Measurements from ENCODE around the gene SH3RF3. TPM values are rescaled to one million over a fixed set of nuclear protein-coding genes. Genes with fewer than 3 reads are reported as not detected.

Gene SH3RF3
- total RNA-seq, 1 donor from 2014 or later, result 2.1 TPM

DNA sequence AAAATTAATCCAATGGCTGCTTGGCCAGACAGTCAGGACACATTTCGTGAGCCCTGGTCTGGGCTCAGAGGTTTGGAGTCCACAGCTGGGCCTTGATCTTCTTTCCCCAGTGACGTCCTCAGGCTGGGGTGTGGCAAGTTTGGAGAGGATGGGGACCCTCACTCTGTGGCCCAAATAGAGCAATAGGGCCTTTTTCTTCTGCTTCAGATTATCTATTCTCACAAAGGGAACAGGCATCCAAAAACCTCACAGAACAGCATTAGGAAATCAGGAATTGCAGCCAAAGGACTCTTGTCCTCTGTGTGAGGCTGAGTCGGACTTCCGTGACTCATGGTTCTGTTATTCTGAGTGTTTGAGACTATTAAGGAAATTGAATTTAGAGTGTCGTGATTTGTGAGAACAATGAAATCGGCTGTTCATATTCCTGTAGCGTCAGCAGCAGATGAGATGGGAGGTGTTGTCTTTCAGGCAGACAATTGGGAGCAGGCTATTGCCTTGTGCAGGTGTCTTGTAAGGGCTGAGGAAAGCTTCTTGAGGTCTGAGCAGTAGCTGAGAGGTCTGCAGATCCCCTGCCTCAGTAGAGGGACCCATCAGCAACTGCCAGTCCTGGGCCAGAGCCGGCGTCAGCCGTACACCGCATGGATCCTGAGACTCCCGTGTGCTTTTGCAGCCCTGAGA, 113.8 kb downstream of the SH3RF3 start:
- H3K36me3 ChIP-seq (ENCODE audit: control insufficient read depth in 3 of 3, insufficient read depth in 3 of 3, low read length in 3 of 3), result no peaks in the 10 kb centered on the region
- H3K4me3 ChIP-seq (ENCODE audit: low read length in 3 of 3), result peak overlapping the region in 1 of 3 donors; percentile 29
- peak overlapping the region; percentile 77 for H3K27ac ChIP-seq (ENCODE audit: low read depth, low read length)
- no peaks in the 10 kb centered on the region for H3K9me3 ChIP-seq (ENCODE audit: control insufficient read depth in 3 of 3, low read length in 3 of 3)
- peaks cover 39 to 63% (median 51%) of the 10 kb centered on the region in 3 donors for H3K4me1 ChIP-seq (ENCODE audit: control insufficient read depth in 3 of 3, insufficient read depth in 3 of 3, low read length in 3 of 3)
- no peaks in the 10 kb centered on the region for H3K27me3 ChIP-seq (ENCODE audit: control insufficient read depth in 3 of 3, insufficient read depth in 3 of 3, low read length in 3 of 3)
- H3K9ac ChIP-seq (ENCODE audit: low read depth in 1 of 3, low read length in 3 of 3), result peak overlapping the region in 2 of 3 donors; percentile 45 to 46

DNA sequence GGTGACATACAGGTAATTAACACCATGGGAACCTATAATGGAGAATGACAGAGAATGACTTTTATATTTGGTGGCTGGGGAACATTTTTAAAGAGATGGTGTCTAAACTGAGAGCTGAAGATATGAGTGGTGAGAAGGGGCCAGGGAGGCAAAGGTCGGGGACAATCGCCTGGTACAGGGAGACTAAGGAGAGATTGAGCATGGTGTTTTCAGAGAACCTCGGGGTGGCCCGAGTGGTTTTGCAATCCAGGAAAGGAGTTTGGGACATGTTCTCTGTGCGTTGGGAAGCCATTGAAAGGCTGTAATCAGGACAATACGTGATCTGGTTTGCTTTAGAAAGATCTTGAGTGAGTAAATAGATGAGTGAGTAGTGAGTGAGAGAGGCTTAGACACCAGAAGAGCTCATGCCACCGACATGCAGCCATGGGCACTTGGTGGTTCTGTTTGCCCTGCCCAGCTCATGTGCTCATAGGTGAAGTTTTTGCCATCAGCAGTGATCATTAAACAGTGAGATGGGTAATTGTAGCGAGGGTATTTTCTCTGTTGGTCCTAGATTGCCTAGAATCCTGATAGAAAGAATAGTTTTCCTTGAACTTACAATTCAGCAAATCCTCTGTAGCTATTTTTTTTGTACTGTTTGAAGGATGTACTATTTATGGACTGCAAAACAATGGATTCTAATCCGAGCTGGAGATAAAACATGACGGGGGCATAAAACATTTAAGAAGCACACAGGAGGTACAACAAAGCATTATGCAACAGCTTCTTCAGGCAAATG, 114.7 kb downstream of the SH3RF3 start:
- no peaks in the 10 kb centered on the region for H3K36me3 ChIP-seq (ENCODE audit: control insufficient read depth in 3 of 3, insufficient read depth in 3 of 3, low read length in 3 of 3)
- H3K9me3 ChIP-seq (ENCODE audit: control insufficient read depth in 3 of 3, low read length in 3 of 3), result no peaks in the 10 kb centered on the region
- H3K4me1 ChIP-seq (ENCODE audit: control insufficient read depth in 3 of 3, insufficient read depth in 3 of 3, low read length in 3 of 3), result peaks cover 41 to 60% (median 49%) of the 10 kb centered on the region in 3 donors
- H3K9ac ChIP-seq (ENCODE audit: low read depth in 1 of 3, low read length in 3 of 3), result peak overlapping the region in 1 of 3 donors; percentile 45
- H3K27ac ChIP-seq (ENCODE audit: low read depth, low read length), result peak overlapping the region; percentile 77
- H3K27me3 ChIP-seq (ENCODE audit: control insufficient read depth in 3 of 3, insufficient read depth in 3 of 3, low read length in 3 of 3), result no peaks in the 10 kb centered on the region
- peak overlapping the region in 1 of 3 donors; percentile 29 for H3K4me3 ChIP-seq (ENCODE audit: low read length in 3 of 3)

DNA sequence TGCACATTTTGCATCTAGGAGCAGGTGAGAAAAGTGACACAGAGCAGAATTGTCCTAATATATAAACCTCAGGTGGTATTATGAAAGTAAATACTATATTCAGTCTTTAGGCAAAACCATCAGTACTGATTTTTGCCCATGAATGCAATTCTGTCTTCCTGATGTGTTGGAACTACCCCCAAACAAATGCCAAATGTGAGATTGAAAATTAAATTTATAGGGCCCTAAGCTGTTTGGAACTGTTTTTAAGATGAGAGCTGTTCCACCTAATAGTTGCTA, 115.2 kb downstream of the SH3RF3 start:
- Histone ChIP-seq H3K9ac (ENCODE audit: low read depth in 1 of 3, low read length in 3 of 3) (no peak overlapping the region), H3K9me3 (ENCODE audit: control insufficient read depth in 3 of 3, low read length in 3 of 3) (no peaks in the 10 kb centered on the region), H3K27ac (ENCODE audit: low read depth, low read length) (no peak overlapping the region), H3K4me1 (ENCODE audit: control insufficient read depth in 3 of 3, insufficient read depth in 3 of 3, low read length in 3 of 3) (peaks cover 41 to 57% (median 47%) of the 10 kb centered on the region in 3 donors), H3K27me3 (ENCODE audit: control insufficient read depth in 3 of 3, insufficient read depth in 3 of 3, low read length in 3 of 3) (no peaks in the 10 kb centered on the region), H3K36me3 (ENCODE audit: control insufficient read depth in 3 of 3, insufficient read depth in 3 of 3, low read length in 3 of 3) (no peaks in the 10 kb centered on the region), H3K4me3 (ENCODE audit: low read length in 3 of 3) (no peak overlapping the region)

DNA sequence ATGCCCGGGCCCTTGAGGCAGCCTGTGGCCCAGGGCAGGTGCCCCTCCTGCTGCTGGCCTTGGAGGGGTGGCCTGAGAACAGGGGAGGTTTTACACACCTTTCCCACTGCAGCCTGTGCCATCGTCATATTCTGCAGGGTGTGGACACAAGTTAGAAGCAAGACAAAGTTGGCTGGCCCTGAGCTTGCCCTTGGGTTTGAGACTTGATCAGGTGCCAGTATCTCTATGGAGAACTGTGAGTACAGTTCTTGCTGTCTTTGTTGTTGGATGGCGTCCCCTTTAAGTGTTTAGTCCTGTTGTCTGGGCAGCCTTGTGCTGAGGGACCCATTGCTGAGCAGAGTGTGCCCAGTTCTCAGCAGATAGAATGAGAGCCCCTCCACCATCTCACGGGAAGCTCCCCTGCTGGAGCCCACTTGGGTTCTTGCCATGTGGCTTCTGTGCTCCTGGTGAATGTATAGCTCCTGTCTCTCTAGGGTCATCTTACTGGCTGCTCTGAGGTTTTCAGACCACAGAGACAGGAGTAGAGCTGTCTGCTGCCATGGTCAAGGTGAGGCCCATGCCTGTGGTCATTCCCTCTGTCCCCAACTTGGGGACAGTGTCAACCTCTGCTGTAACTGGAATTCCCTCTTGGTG, 115.9 kb downstream of the SH3RF3 start:
- peaks cover 38 to 53% (median 43%) of the 10 kb centered on the region in 3 donors for H3K4me1 ChIP-seq (ENCODE audit: control insufficient read depth in 3 of 3, insufficient read depth in 3 of 3, low read length in 3 of 3)
- no peaks in the 10 kb centered on the region for H3K9me3 ChIP-seq (ENCODE audit: control insufficient read depth in 3 of 3, low read length in 3 of 3)

DNA sequence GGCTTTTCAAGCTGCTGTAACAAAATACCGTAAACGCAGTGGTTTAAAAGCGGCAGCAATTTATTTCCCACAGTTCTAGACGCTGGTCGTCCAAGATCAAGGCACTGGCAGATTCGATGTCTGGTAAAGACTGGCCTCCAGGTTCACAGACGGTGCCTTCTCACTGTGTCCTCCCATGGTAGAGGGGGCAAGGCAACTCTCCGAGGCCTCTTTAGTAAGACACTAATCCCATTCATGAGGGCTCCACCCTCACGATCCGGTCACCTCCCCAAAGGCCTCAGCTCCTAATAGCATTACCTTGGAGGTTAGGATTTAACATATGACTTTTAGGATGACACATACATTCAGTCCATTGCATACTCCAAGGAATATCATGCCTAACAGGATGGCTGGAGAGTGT, 117.2 kb downstream of the SH3RF3 start:
- no peak overlapping the region for H3K27ac ChIP-seq (ENCODE audit: low read depth, low read length)
- H3K4me3 ChIP-seq (ENCODE audit: low read length in 3 of 3), result no peak overlapping the region
- H3K9me3 ChIP-seq (ENCODE audit: control insufficient read depth in 3 of 3, low read length in 3 of 3), result no peaks in the 10 kb centered on the region
- no peaks in the 10 kb centered on the region for H3K27me3 ChIP-seq (ENCODE audit: control insufficient read depth in 3 of 3, insufficient read depth in 3 of 3, low read length in 3 of 3)
- no peaks in the 10 kb centered on the region for H3K36me3 ChIP-seq (ENCODE audit: control insufficient read depth in 3 of 3, insufficient read depth in 3 of 3, low read length in 3 of 3)
- H3K9ac ChIP-seq (ENCODE audit: low read depth in 1 of 3, low read length in 3 of 3), result no peak overlapping the region
- H3K4me1 ChIP-seq (ENCODE audit: control insufficient read depth in 3 of 3, insufficient read depth in 3 of 3, low read length in 3 of 3), result peaks cover 38 to 51% (median 41%) of the 10 kb centered on the region in 3 donors

More for the DNA sequence above, 115.9 kb downstream of the SH3RF3 start:
- Histone ChIP-seq H3K27me3 (ENCODE audit: control insufficient read depth in 3 of 3, insufficient read depth in 3 of 3, low read length in 3 of 3) (no peaks in the 10 kb centered on the region), H3K9ac (ENCODE audit: low read depth in 1 of 3, low read length in 3 of 3) (no peak overlapping the region), H3K27ac (ENCODE audit: low read depth, low read length) (no peak overlapping the region), H3K36me3 (ENCODE audit: control insufficient read depth in 3 of 3, insufficient read depth in 3 of 3, low read length in 3 of 3) (no peaks in the 10 kb centered on the region), H3K4me3 (ENCODE audit: low read length in 3 of 3) (no peak overlapping the region)

DNA sequence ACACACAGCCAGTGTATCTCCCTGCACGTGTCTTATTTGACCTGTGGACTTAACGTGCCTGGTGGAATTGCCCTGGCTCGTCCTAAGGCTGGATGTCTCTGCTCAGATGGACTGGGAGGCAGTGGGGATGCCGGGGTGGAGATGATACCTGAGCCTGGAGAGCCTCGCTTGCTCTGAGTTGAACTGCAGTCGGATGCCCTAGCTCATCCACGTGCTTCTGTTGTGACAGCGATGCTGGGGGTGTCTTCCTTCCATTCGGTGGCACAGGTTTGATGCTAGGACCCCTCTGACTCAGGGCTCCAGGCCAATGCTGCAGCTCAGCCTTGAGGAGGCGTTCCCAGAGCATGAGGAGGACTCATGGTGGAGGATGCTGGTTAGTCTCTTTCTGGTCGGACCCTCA, 117.6 kb downstream of the SH3RF3 start:
- H3K9ac ChIP-seq (ENCODE audit: low read depth in 1 of 3, low read length in 3 of 3), result no peak overlapping the region
- peaks cover 38 to 51% (median 38%) of the 10 kb centered on the region in 3 donors for H3K4me1 ChIP-seq (ENCODE audit: control insufficient read depth in 3 of 3, insufficient read depth in 3 of 3, low read length in 3 of 3)
- H3K36me3 ChIP-seq (ENCODE audit: control insufficient read depth in 3 of 3, insufficient read depth in 3 of 3, low read length in 3 of 3), result no peaks in the 10 kb centered on the region
- no peak overlapping the region for H3K4me3 ChIP-seq (ENCODE audit: low read length in 3 of 3)
- H3K9me3 ChIP-seq (ENCODE audit: control insufficient read depth in 3 of 3, low read length in 3 of 3), result no peaks in the 10 kb centered on the region
- no peak overlapping the region for H3K27ac ChIP-seq (ENCODE audit: low read depth, low read length)
- H3K27me3 ChIP-seq (ENCODE audit: control insufficient read depth in 3 of 3, insufficient read depth in 3 of 3, low read length in 3 of 3), result no peaks in the 10 kb centered on the region

DNA sequence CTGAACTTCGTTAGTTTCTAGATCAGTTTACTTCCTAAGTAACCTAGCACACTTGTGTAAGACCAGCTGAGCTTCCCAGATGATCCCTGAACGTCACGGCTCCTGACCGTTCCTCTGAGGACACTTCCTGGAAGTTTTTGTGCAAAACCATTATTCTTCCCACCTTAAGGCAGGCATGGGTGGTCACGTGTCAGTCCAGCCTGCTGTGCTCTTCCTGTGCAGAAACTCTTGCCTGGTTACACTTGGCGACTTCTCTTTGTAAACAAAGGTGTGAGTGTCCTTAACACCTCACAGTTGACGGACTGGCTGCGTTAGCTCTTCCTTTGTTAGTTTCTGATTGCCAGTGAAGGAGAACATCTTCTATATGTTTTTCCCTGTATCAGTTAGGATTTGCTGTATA, 118.3 kb downstream of the SH3RF3 start:
- Histone ChIP-seq H3K4me1 (ENCODE audit: control insufficient read depth in 3 of 3, insufficient read depth in 3 of 3, low read length in 3 of 3) (peaks cover 31 to 44% (median 32%) of the 10 kb centered on the region in 3 donors), H3K4me3 (ENCODE audit: low read length in 3 of 3) (no peak overlapping the region), H3K27ac (ENCODE audit: low read depth, low read length) (no peak overlapping the region), H3K9me3 (ENCODE audit: control insufficient read depth in 3 of 3, low read length in 3 of 3) (no peaks in the 10 kb centered on the region), H3K36me3 (ENCODE audit: control insufficient read depth in 3 of 3, insufficient read depth in 3 of 3, low read length in 3 of 3) (no peaks in the 10 kb centered on the region), H3K9ac (ENCODE audit: low read depth in 1 of 3, low read length in 3 of 3) (no peak overlapping the region), H3K27me3 (ENCODE audit: control insufficient read depth in 3 of 3, insufficient read depth in 3 of 3, low read length in 3 of 3) (no peaks in the 10 kb centered on the region)

DNA sequence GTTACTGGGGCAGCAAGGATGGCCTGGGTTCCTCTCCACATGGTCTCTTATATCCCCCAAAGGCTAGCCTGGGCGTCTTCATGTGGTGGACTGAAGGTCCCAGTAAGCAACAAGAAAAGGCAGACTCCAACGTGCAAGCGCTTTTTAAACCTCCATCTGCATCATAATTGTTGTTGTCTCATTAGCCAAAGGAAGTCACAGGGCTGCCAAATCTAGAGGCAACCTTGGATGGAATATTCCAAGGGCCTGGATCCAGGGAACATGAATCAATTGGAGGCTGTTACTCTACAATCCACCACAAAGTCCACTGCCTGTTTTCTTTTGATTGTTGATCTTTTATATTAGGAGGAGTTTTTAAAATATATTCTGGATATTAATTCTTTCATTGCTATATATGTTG, 118.8 kb downstream of the SH3RF3 start:
- H3K4me3 ChIP-seq (ENCODE audit: low read length in 3 of 3), result peak overlapping the region in 1 of 3 donors; percentile 28
- H3K9me3 ChIP-seq (ENCODE audit: control insufficient read depth in 3 of 3, low read length in 3 of 3), result no peaks in the 10 kb centered on the region
- no peaks in the 10 kb centered on the region for H3K27me3 ChIP-seq (ENCODE audit: control insufficient read depth in 3 of 3, insufficient read depth in 3 of 3, low read length in 3 of 3)
- peaks cover 27 to 39% (median 28%) of the 10 kb centered on the region in 3 donors for H3K4me1 ChIP-seq (ENCODE audit: control insufficient read depth in 3 of 3, insufficient read depth in 3 of 3, low read length in 3 of 3)
- no peak overlapping the region for H3K27ac ChIP-seq (ENCODE audit: low read depth, low read length)
- H3K9ac ChIP-seq (ENCODE audit: low read depth in 1 of 3, low read length in 3 of 3), result no peak overlapping the region
- H3K36me3 ChIP-seq (ENCODE audit: control insufficient read depth in 3 of 3, insufficient read depth in 3 of 3, low read length in 3 of 3), result no peaks in the 10 kb centered on the region

DNA sequence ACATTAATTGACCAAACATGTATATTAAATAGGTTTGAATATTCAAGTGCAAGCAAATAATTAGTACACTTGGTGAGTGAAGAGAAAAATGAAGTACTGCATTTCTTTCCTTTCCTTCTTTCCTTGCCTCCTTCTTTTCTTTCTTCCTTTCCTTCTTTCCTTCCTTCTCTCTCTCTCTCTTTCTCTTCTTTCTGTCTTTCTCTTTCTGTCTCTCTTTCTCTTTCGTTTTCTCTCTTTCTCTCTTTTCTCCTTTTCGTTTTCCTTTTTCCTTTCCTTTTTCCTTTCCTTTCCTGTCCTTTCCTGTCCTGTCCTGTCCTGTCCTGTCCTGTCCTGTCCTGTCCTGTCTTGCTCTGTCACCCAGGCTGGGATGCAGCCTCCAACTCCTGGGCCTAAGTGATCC, 119.6 kb downstream of the SH3RF3 start:
- H3K4me3 ChIP-seq (ENCODE audit: low read length in 3 of 3), result no peak overlapping the region
- no peaks in the 10 kb centered on the region for H3K27me3 ChIP-seq (ENCODE audit: control insufficient read depth in 3 of 3, insufficient read depth in 3 of 3, low read length in 3 of 3)
- H3K36me3 ChIP-seq (ENCODE audit: control insufficient read depth in 3 of 3, insufficient read depth in 3 of 3, low read length in 3 of 3), result no peaks in the 10 kb centered on the region
- peaks cover 19 to 31% (median 20%) of the 10 kb centered on the region in 3 donors for H3K4me1 ChIP-seq (ENCODE audit: control insufficient read depth in 3 of 3, insufficient read depth in 3 of 3, low read length in 3 of 3)
- H3K27ac ChIP-seq (ENCODE audit: low read depth, low read length), result no peak overlapping the region
- H3K9me3 ChIP-seq (ENCODE audit: control insufficient read depth in 3 of 3, low read length in 3 of 3), result no peaks in the 10 kb centered on the region
- no peak overlapping the region for H3K9ac ChIP-seq (ENCODE audit: low read depth in 1 of 3, low read length in 3 of 3)

DNA sequence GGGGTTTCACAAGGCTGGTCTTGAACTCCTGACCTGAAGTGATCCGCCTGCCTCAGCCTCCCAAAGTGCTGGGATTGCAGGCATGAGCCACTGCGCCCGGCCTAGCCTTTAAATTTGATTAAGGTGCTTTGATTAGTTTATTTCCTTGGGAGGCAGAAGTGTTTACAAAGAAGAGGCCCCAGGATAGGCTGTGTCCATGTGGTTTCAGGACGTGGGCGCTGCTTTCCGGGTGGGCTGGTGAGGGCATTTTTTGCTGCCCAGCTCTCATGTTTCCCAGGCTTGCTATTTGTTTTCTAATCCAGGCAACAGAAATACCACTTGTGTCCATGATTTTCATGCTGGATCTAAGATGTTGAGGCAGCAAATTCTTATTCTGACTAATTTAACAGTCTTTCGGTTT, 124.2 kb downstream of the SH3RF3 start:
- Histone ChIP-seq H3K27ac (ENCODE audit: low read depth, low read length) (no peak overlapping the region), H3K4me3 (ENCODE audit: low read length in 3 of 3) (no peak overlapping the region), H3K4me1 (ENCODE audit: control insufficient read depth in 3 of 3, insufficient read depth in 3 of 3, low read length in 3 of 3) (peaks cover 20 to 33% (median 23%) of the 10 kb centered on the region in 3 donors), H3K9ac (ENCODE audit: low read depth in 1 of 3, low read length in 3 of 3) (no peak overlapping the region), H3K9me3 (ENCODE audit: control insufficient read depth in 3 of 3, low read length in 3 of 3) (no peaks in the 10 kb centered on the region), H3K27me3 (ENCODE audit: control insufficient read depth in 3 of 3, insufficient read depth in 3 of 3, low read length in 3 of 3) (no peaks in the 10 kb centered on the region), H3K36me3 (ENCODE audit: control insufficient read depth in 3 of 3, insufficient read depth in 3 of 3, low read length in 3 of 3) (no peaks in the 10 kb centered on the region)

Data from skeletal muscle tissue (tissue), 4 donors.